KOPT-K1 (cell line): ENCODE results near the gene TECPR1.
"Not testable (repeated sequence)": the region's sequence is repeated elsewhere in the genome, so short reads cannot be mapped to it uniquely, and the experiment has no call there.

ENCODE experiments used
- H3K27ac ChIP-seq: fragments of 200-600 bp; sonication (generic); 2 replicates; pipeline ENCODE4 v1.5.1; 2016; ENCODE audit warnings: antibody characterized with exemption, mild to moderate bottlenecking, low read depth, low read length; ENCODE audit not compliant: poor library complexity, severe bottlenecking
- H3K36me3 ChIP-seq: fragments of 200-600 bp; sonication (generic); 2 replicates; pipeline ENCODE4 v1.5.1; 2017; ENCODE audit warnings: antibody characterized with exemption, mild to moderate bottlenecking, low read length, moderate library complexity; ENCODE audit not compliant: insufficient read depth
- H3K9me3 ChIP-seq: fragments of 200-600 bp; sonication (generic); 2 replicates; pipeline ENCODE4 v1.5.1; 2017; ENCODE audit warnings: antibody characterized with exemption, low read length, mild to moderate bottlenecking; ENCODE audit not compliant: insufficient read depth, poor library complexity, severe bottlenecking

Gene TECPR1

GRCh38 chr7:98230746-98231471, 21.1 kb downstream of the TECPR1 start:
- Histone ChIP-seq H3K36me3 (peaks cover 3% of the 10 kb centered on the region; the same call in 1 of the 2 replicates), H3K27ac (no peak overlapping the region), H3K9me3 (no peaks in the 10 kb centered on the region)

GRCh38 chr7:98229991-98230745, 21.9 kb downstream of the TECPR1 start:
- Histone ChIP-seq H3K9me3 (no peaks in the 10 kb centered on the region), H3K36me3 (peaks cover 3% of the 10 kb centered on the region; the same call in 1 of the 2 replicates), H3K27ac (no peak overlapping the region)

GRCh38 chr7:98229441-98229840, 22.6 kb downstream of the TECPR1 start:
- Histone ChIP-seq H3K9me3 (no peaks in the 10 kb centered on the region), H3K27ac (no peak overlapping the region), H3K36me3 (peaks cover 3% of the 10 kb centered on the region; the same call in 1 of the 2 replicates)

- Histone ChIP-seq H3K27ac (no peak overlapping the region), H3K36me3 (peaks cover 3% of the 10 kb centered on the region; the same call in 1 of the 2 replicates), H3K9me3 (no peaks in the 10 kb centered on the region)
These were observed 23.2 kb downstream of the TECPR1 start for GRCh38 chr7:98228801-98229200.

GRCh38 chr7:98227939-98228338, 24.1 kb downstream of the TECPR1 start:
- H3K9me3 ChIP-seq, result no peaks in the 10 kb centered on the region
- no peaks in the 10 kb centered on the region; the same call in 1 of the 2 replicates for H3K36me3 ChIP-seq
- H3K27ac ChIP-seq, result no peak overlapping the region

- H3K36me3 ChIP-seq, result peaks cover 7% of the 10 kb centered on the region; the same call in 1 of the 2 replicates
- H3K9me3 ChIP-seq, result no peaks in the 10 kb centered on the region
- no peak overlapping the region for H3K27ac ChIP-seq
These were observed 26.0 kb downstream of the TECPR1 start for GRCh38 chr7:98225913-98226614.

GRCh38 chr7:98224701-98225181, 27.3 kb downstream of the TECPR1 start:
- Histone ChIP-seq H3K9me3 (no peaks in the 10 kb centered on the region), H3K36me3 (peaks cover 7% of the 10 kb centered on the region; the same call in 1 of the 2 replicates), H3K27ac (no peak overlapping the region)

GRCh38 chr7:98223898-98224700, 27.9 kb downstream of the TECPR1 start:
- no peaks in the 10 kb centered on the region for H3K9me3 ChIP-seq
- no peak overlapping the region for H3K27ac ChIP-seq
- H3K36me3 ChIP-seq, result peaks cover 7% of the 10 kb centered on the region; the same call in 1 of the 2 replicates

GRCh38 chr7:98223351-98223897, 28.6 kb downstream of the TECPR1 start:
- H3K27ac ChIP-seq, result no peak overlapping the region
- no peaks in the 10 kb centered on the region for H3K9me3 ChIP-seq
- H3K36me3 ChIP-seq, result peaks cover 7% of the 10 kb centered on the region; the same call in 1 of the 2 replicates

- Histone ChIP-seq H3K36me3 (peaks cover 7% of the 10 kb centered on the region; the same call in 1 of the 2 replicates), H3K27ac (no peak overlapping the region), H3K9me3 (no peaks in the 10 kb centered on the region)
These were observed 29.4 kb downstream of the TECPR1 start for GRCh38 chr7:98222533-98223195.

GRCh38 chr7:98221611-98222532, 30.2 kb downstream of the TECPR1 start:
- H3K9me3 ChIP-seq, result no peaks in the 10 kb centered on the region
- no peak overlapping the region for H3K27ac ChIP-seq
- H3K36me3 ChIP-seq, result peaks cover 14% of the 10 kb centered on the region; the same call in 1 of the 2 replicates

GRCh38 chr7:98219382-98219781, 32.6 kb downstream of the TECPR1 start:
- H3K9me3 ChIP-seq, H3K27ac ChIP-seq: not testable (repeated sequence)
- H3K36me3 ChIP-seq, result peaks cover 16% of the 10 kb centered on the region; the same call in 1 of the 2 replicates
